HepG2 (cell line): ENCODE measurements around the gene HSD11B2. TPM values are rescaled to one million over a fixed set of nuclear protein-coding genes. Genes with fewer than 3 reads are reported as not detected.
A peak's percentile ranks its signal among the peaks of the same experiment; 100 is the strongest.

Experiments used
- BCLAF1 ChIP-seq: fragments of 450-650 bp; IDR thresholded peaks from 2 replicates; pipeline ENCODE4 v1.6.1; 2017; ENCODE audit warnings: mild to moderate bottlenecking
- FIP1L1 ChIP-seq: fragments of 200-400 bp; formaldehyde crosslinking; IDR thresholded peaks from 2 replicates; pipeline ENCODE4 v1.6.1; 2018; ENCODE audit warnings: low read depth, mild to moderate bottlenecking, low read length, moderate library complexity, borderline replicate concordance; ENCODE audit not compliant: insufficient read depth
- GATAD2A ChIP-seq: IDR thresholded peaks from 2 replicates; pipeline ENCODE4 v1.6.1; 2016
- HINFP ChIP-seq: sonication (generic); formaldehyde crosslinking; IDR thresholded peaks from 2 replicates; pipeline ENCODE4 v1.4.0; 2020; ENCODE audit warnings: low read depth, mild to moderate bottlenecking, missing genetic modification reagents
- KDM1A ChIP-seq: IDR thresholded peaks from 2 replicates; pipeline ENCODE4 v1.6.1; 2016; ENCODE audit warnings: missing compliant biosample characterization
- NPAS2 ChIP-seq: sonication (generic); formaldehyde crosslinking; IDR thresholded peaks from 2 replicates; pipeline ENCODE4 v1.8.0; 2022; ENCODE audit warnings: mild to moderate bottlenecking, missing genetic modification reagents, borderline replicate concordance
- RELA ChIP-seq: sonication (generic); formaldehyde crosslinking; IDR thresholded peaks from 2 replicates; pipeline ENCODE4 v1.4.0; 2020; ENCODE audit warnings: missing genetic modification reagents
- SMAD3 ChIP-seq: sonication (generic); formaldehyde crosslinking; IDR thresholded peaks from 2 replicates; pipeline ENCODE4 v1.4.0; 2020; ENCODE audit warnings: missing genetic modification reagents
- SMAD9 ChIP-seq: sonication (generic); formaldehyde crosslinking; IDR thresholded peaks from 2 replicates; pipeline ENCODE4 v1.5.1; 2020; ENCODE audit warnings: mild to moderate bottlenecking, missing genetic modification reagents
- SNRNP70 ChIP-seq: fragments of 200-400 bp; formaldehyde crosslinking; IDR thresholded peaks from 2 replicates; pipeline ENCODE4 v1.6.1; 2017; ENCODE audit warnings: mild to moderate bottlenecking, low read depth, low read length, moderate library complexity
- TFDP1 ChIP-seq: IDR thresholded peaks from 2 replicates; pipeline ENCODE4 v1.6.1; 2016; ENCODE audit warnings: missing compliant biosample characterization, missing genetic modification reagents, borderline replicate concordance
- U2AF1 ChIP-seq: fragments of 200-400 bp; formaldehyde crosslinking; optimal IDR thresholded peaks from 2 replicates; pipeline ENCODE3; 2017; ENCODE audit warnings: mild to moderate bottlenecking, low read depth, low read length
- USF2 ChIP-seq, 2 experiments: sonication (generic) in 1 of 2; formaldehyde crosslinking in 1 of 2; IDR thresholded peaks; 2 replicates each; pipeline versions ENCODE4 v1.5.1 to v1.6.1; 2011 to 2020; ENCODE audit warnings: borderline replicate concordance in 1 of 2, low read depth in 1 of 2, low read length in 1 of 2, mild to moderate bottlenecking in 1 of 2, missing genetic modification reagents in 1 of 2, moderate library complexity in 1 of 2
- ZFP36L1 ChIP-seq: sonication (generic); formaldehyde crosslinking; IDR thresholded peaks from 2 replicates; pipeline ENCODE4 v1.8.0; 2022; ENCODE audit warnings: mild to moderate bottlenecking, missing genetic modification reagents, moderate library complexity
- ZNF441 ChIP-seq: sonication (generic); formaldehyde crosslinking; IDR thresholded peaks from 2 replicates; pipeline ENCODE4 v1.7.0; 2021; ENCODE audit warnings: missing genetic modification reagents, borderline replicate concordance
- ZNF589 ChIP-seq: sonication (generic); formaldehyde crosslinking; conservative IDR thresholded peaks from 2 replicates; pipeline ENCODE4 v1.8.0; 2022; ENCODE audit warnings: mild to moderate bottlenecking, moderate library complexity, missing genetic modification reagents
- ZNF710 ChIP-seq: sonication (generic); formaldehyde crosslinking; IDR thresholded peaks from 2 replicates; pipeline ENCODE4 v1.5.0; 2020; ENCODE audit warnings: mild to moderate bottlenecking, missing genetic modification reagents, borderline replicate concordance
- ZNF768 ChIP-seq: sonication (generic); formaldehyde crosslinking; IDR thresholded peaks from 2 replicates; pipeline ENCODE4 v1.4.0; 2020; ENCODE audit warnings: missing genetic modification reagents
- polyA plus RNA-seq, 8 experiments: library from polyadenylated mRNA; depleted of rRNA in 3 of 8; stranded (reverse) in 7 of 8; unstranded in 1 of 8; fragments of >200 nt; fragmentation: Illumina TruSeq in 4 of 8; extraction: Trizol in 4 of 8; gene quantifications; 2 replicates each; pipeline versions ENCODE4 v1.2.1 to v1.2.3, GENCODE V29; 2011 to 2016; ENCODE audit warnings: low read depth in 4 of 8, missing spikeins in 1 of 8, mixed read lengths in 1 of 8; ENCODE audit not compliant: insufficient read depth in 1 of 8
- total RNA-seq, 5 experiments: library from RNA; depleted of rRNA; stranded (reverse); fragments of >200 nt; fragmentation: Illumina TruSeq; extraction: Trizol; gene quantifications; 2 replicates each; pipeline ENCODE4 v1.2.3, GENCODE V29; 2016; ENCODE audit warnings: low read depth in 1 of 5

The HSD11B2 gene
- total and polyA plus RNA-seq, 2 of the 13 experiments (the other 11 are each of a cell fraction or from before 2014, with no cell fraction given): 8.9 to 13.6 TPM

- TF ChIP-seq BCLAF1 (no peak), ZNF441 (CRISPR knock-in tag) (no peak), SMAD3 (CRISPR knock-in tag) (no peak), TFDP1 (CRISPR knock-in tag) (no peak), ZNF710 (peak; percentile 16; the same call in 1 of the 2 replicates), HINFP (CRISPR knock-in tag) (0 out of 2 replicates have a peak, but pooled peaks have one; percentile 27), USF2 (IDR thresholded peaks at IDR 0.05; ENCODE audit: low read depth, low read length) (no peak), USF2 (CRISPR knock-in tag; IDR thresholded peaks at IDR 0.05; ENCODE audit: borderline replicate concordance) (no peak), NPAS2 (CRISPR knock-in tag) (no peak), U2AF1 (no peak), SNRNP70 (no peak), FIP1L1 (no peak), KDM1A (no peak), SMAD9 (CRISPR knock-in tag) (no peak), ZNF589 (CRISPR knock-in tag) (no peak), GATAD2A (CRISPR knock-in tag) (no peak), ZNF768 (CRISPR knock-in tag) (peak; percentile 62; the same call in 1 of the 2 replicates), ZFP36L1 (CRISPR knock-in tag) (no peak), RELA (CRISPR knock-in tag) (no peak)
Measured at GRCh38 chr16:67415872-67416793, 14.8 kb upstream of the HSD11B2 start, which contains the start of gene ZDHHC1 (continued).
